ENCODE data around the gene CLMN. TPM values are rescaled to one million over a fixed set of nuclear protein-coding genes. Genes with fewer than 3 reads are reported as not detected.

The CLMN gene
- total and polyA plus RNA-seq, 2 of the 13 experiments (the other 11 are each of a cell fraction or from before 2014, with no cell fraction given): 15.1 to 16.7 TPM

GRCh38 chr14:95264271-95264973, 55.3 kb downstream of the CLMN start (continued):
- TF ChIP-seq RXRB (CRISPR knock-in tag; IDR thresholded peaks at IDR 0.05; ENCODE audit: borderline replicate concordance): no peak
- TF ChIP-seq YY1 (IDR thresholded peaks at IDR 0.05; ENCODE audit: insufficient read depth, insufficient replicate concordance, low read depth, low read length): no peak
- TF ChIP-seq BORCS8-MEF2B (CRISPR knock-in tag; IDR thresholded peaks at IDR 0.05): no peak
- no peak for TF ChIP-seq MNT (IDR thresholded peaks at IDR 0.05)
- TF ChIP-seq, protein P1, sequence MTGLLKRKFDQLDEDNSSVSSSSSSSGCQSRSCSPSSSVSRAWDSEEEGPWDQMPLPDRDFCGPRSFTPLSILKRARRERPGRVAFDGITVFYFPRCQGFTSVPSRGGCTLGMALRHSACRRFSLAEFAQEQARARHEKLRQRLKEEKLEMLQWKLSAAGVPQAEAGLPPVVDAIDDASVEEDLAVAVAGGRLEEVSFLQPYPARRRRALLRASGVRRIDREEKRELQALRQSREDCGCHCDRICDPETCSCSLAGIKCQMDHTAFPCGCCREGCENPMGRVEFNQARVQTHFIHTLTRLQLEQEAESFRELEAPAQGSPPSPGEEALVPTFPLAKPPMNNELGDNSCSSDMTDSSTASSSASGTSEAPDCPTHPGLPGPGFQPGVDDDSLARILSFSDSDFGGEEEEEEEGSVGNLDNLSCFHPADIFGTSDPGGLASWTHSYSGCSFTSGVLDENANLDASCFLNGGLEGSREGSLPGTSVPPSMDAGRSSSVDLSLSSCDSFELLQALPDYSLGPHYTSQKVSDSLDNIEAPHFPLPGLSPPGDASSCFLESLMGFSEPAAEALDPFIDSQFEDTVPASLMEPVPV (CRISPR knock-in tag; IDR thresholded peaks at IDR 0.05): no peak
- TF ChIP-seq STAG1 (CRISPR knock-in tag; IDR thresholded peaks at IDR 0.05): no peak
- no peak for TF ChIP-seq MXI1 (IDR thresholded peaks at IDR 0.05; ENCODE audit: borderline replicate concordance, low read depth, low read length)

DNA sequence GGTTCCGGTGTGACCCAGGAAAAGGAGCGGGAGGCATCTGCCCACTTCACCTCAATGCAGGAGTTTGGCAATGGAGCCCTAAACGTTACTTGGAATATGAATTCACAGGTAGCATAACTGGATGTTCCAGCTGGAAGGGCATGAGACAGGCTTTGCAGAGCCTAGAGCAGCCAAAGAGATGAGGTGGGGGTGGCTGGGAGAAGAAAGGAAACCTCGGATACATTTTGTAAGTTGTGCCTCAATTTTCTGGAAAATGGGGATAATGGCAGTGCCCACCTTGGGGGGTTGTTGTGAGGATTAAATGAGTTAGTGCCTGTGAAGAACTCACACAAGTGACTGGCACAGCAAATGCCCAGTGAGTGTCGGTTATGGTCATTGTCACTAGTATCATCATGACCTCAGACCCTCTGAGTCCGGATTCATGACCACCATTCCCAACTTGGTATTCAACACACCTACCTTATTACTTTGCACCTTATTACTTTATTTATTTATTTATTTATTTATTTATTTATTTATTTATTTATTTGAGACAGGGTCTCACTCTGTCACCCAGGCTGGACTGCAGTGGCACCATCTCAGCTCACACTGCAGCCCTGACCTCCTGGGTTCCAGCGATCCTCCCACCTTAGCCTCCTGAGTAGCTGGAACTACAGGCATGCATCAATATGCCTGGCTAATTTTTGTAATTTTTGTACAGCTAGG, 56.0 kb downstream of the CLMN start:
- POLR2A ChIA-PET: no interaction called here
- in situ Hi-C loops (cut with HindIII; ENCODE audit: extremely low pct_ligation_motif_present, low pct_unique_long_range_greater_than_20kb): no loop called here
- TF ChIP-seq ZNF354B (CRISPR knock-in tag; IDR thresholded peaks at IDR 0.05): no peak
- TF ChIP-seq HDAC1 (CRISPR knock-in tag; IDR thresholded peaks at IDR 0.05): no peak
- no peak for TF ChIP-seq ZNF317 (CRISPR knock-in tag; IDR thresholded peaks at IDR 0.05)
- no peak for TF ChIP-seq THYN1 (CRISPR knock-in tag; IDR thresholded peaks at IDR 0.05; ENCODE audit: borderline replicate concordance, low read depth)
- TF ChIP-seq, protein P1 (CRISPR knock-in tag; IDR thresholded peaks at IDR 0.05): no peak
- TF ChIP-seq, protein P2, sequence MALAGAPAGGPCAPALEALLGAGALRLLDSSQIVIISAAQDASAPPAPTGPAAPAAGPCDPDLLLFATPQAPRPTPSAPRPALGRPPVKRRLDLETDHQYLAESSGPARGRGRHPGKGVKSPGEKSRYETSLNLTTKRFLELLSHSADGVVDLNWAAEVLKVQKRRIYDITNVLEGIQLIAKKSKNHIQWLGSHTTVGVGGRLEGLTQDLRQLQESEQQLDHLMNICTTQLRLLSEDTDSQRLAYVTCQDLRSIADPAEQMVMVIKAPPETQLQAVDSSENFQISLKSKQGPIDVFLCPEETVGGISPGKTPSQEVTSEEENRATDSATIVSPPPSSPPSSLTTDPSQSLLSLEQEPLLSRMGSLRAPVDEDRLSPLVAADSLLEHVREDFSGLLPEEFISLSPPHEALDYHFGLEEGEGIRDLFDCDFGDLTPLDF (CRISPR knock-in tag; IDR thresholded peaks at IDR 0.05): no peak
- TF ChIP-seq PRMT3 (CRISPR knock-in tag; IDR thresholded peaks at IDR 0.05; ENCODE audit: borderline replicate concordance, low read depth): no peak
- TF ChIP-seq GTF3A (CRISPR knock-in tag; conservative IDR thresholded peaks at IDR 0.05): no peak
- TF ChIP-seq ONECUT2 (CRISPR knock-in tag; IDR thresholded peaks at IDR 0.05): no peak

More for the DNA sequence above, 56.0 kb downstream of the CLMN start:
- no peak overlapping the region for H3K4me3 ChIP-seq (replicated peaks in 1 of 3; ENCODE audit: insufficient read depth in 1 of 3, low read depth in 2 of 3, low read length in 3 of 3)
- H3K27me3 ChIP-seq (ENCODE audit: control insufficient read depth in 1 of 2, insufficient read depth in 2 of 2, low read length in 2 of 2): no peaks in the 10 kb centered on the region
- no peak overlapping the region for H3K4me2 ChIP-seq (ENCODE audit: low read depth, low read length)
- no TSS peak for BruUV-seq (replicated peaks)
- intact Hi-C loops (cut with micrococcal nuclease; ENCODE audit: unreplicated experiment): loop anchor here (2.0 kb wide), 1 partner anchor 37 kb away; no protein-coding TSS in a partner anchor
- FAIRE-seq: no peak
- no peak for ATAC-seq
- DNase-seq (ENCODE audit: low spot score): no peak
- no peak overlapping the region for H3K27ac ChIP-seq (ENCODE audit: extremely low read length, insufficient read depth, low read length)
- H3K4me1 ChIP-seq (ENCODE audit: insufficient read depth, low read length): peaks cover 31% of the 10 kb centered on the region
- WGBS (ENCODE audit: low lambda C conversion rate): 97% methylated on average over 7 of the region's 7 CpGs
- H2AFZ ChIP-seq (ENCODE audit: low read length): no peak overlapping the region
- CTCF ChIA-PET (ENCODE audit: low intra/inter-chr PET ratio, low total read pairs): no interaction called here
- no peak overlapping the region for H3K9ac ChIP-seq (ENCODE audit: insufficient read depth, low read depth, low read length)
- H3K36me3 ChIP-seq (replicated peaks in 1 of 2; ENCODE audit: control insufficient read depth in 1 of 2, insufficient read depth in 2 of 2, low read length in 2 of 2): no peaks in the 10 kb centered on the region
- no peaks in the 10 kb centered on the region for H3K9me3 ChIP-seq (ENCODE audit: low read length)
- peaks cover 3% of the 10 kb centered on the region for H3K79me2 ChIP-seq (ENCODE audit: insufficient read depth, low read length)
- H4K20me1 ChIP-seq (ENCODE audit: insufficient read depth, low read length): no peaks in the 10 kb centered on the region

Data from HepG2 (cell line).